AG09319 (cell line): ENCODE data around the gene TMEM51.

Experiments used
- DNase-seq: peaks from one replicate; pipeline ENCODE4 v3.0.0-alpha.2; 2010; ENCODE audit warnings: low read depth; ENCODE audit errors: extremely low read depth
- TF ChIP-seq, protein P1 (sequence below): IDR thresholded peaks from 2 replicates; pipeline ENCODE4 v1.5.1; 2011; ENCODE audit warnings: low read depth, mild to moderate bottlenecking, inconsistent platforms, low read length, moderate library complexity

Gene TMEM51

GRCh38 chr1:15160626-15161025 is 7.1 kb downstream of the TMEM51 start:
- no peak for DNase-seq
- TF ChIP-seq, protein P1, sequence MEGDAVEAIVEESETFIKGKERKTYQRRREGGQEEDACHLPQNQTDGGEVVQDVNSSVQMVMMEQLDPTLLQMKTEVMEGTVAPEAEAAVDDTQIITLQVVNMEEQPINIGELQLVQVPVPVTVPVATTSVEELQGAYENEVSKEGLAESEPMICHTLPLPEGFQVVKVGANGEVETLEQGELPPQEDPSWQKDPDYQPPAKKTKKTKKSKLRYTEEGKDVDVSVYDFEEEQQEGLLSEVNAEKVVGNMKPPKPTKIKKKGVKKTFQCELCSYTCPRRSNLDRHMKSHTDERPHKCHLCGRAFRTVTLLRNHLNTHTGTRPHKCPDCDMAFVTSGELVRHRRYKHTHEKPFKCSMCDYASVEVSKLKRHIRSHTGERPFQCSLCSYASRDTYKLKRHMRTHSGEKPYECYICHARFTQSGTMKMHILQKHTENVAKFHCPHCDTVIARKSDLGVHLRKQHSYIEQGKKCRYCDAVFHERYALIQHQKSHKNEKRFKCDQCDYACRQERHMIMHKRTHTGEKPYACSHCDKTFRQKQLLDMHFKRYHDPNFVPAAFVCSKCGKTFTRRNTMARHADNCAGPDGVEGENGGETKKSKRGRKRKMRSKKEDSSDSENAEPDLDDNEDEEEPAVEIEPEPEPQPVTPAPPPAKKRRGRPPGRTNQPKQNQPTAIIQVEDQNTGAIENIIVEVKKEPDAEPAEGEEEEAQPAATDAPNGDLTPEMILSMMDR = no peak

- DNase-seq = no peak
Measured at GRCh38 chr1:15167386-15167785, 13.8 kb downstream of the TMEM51 start.

GRCh38 chr1:15168479-15168878 is 14.9 kb downstream of the TMEM51 start:
- DNase-seq = no peak
- TF ChIP-seq, protein P1 = no peak

More at GRCh38 chr1:15167386-15167785, 13.8 kb downstream of the TMEM51 start:
- TF ChIP-seq, protein P1 = no peak

GRCh38 chr1:15170071-15170470 is 16.5 kb downstream of the TMEM51 start:
- TF ChIP-seq, protein P1 = no peak
- DNase-seq = no peak

DNA sequence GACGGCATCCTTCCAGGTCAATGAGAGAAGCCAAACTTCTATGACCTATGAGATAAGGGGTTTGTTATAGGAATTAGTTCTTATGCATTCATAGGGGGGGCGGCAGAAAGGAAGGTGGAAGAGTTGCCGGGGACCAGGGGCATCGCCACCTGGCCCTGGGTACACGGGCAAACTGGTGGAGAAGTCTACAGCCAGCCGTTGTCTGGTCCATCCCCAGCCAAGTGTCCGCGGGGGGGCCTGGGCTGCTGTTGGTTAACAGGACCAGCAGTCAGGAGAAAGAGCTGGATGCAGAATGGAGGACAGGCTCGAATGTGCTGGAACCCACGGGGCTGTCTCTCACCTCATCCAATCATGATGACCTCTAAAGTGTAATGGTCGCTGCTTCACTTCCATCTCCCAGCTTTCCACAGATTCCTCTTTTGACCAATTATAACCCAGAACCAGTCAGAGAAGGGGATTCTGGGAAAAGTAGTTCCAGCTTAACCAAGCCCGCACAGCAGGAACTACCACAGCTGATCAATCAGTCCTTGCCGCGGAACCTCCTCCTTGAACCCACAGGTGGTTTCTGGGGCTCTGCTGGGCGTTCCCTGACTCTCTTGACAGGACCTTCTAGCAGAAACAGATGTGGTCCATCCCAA is 17.8 kb downstream of the TMEM51 start:
- TF ChIP-seq, protein P1 = no peak
- DNase-seq = no peak

GRCh38 chr1:15172405-15173259 is 19.1 kb downstream of the TMEM51 start:
- DNase-seq = no peak
- TF ChIP-seq, protein P1 = no peak

- no peak for DNase-seq
- TF ChIP-seq, protein P1 = no peak
Measured at GRCh38 chr1:15173863-15174614, 20.5 kb downstream of the TMEM51 start.
